Activated CD8-positive, alpha-beta memory T cell treated with anti-CD3 and anti-CD28 coated beads for 4 hours (primary cell): ENCODE results near the gene LRRC1.

Source experiments
- DNase-seq, 2 donors: peaks; one replicate each; pipeline ENCODE4 v3.0.0-alpha.2; 2020; ENCODE audit warnings: low read depth in 2 of 2

Gene LRRC1

DNA sequence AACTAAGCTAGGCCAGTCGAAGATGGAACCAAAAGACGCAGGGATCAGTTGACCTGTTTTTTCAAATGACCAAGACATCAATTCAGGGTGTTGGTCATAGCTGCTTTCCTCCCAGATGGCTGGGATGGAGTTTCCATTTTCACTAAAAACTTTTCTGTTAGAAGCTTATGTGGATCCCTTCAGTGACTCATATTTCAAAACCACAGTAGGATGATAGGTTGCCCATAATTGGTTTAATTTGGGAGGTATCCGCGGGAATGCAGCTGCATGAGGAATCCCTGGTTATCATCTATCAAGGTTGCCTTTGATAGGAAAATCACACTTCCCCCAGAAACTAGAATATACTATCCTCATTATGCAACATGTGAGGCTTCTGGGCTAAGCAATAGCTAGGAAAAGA, 165.5 kb downstream of the LRRC1 start:
- no peak for DNase-seq

DNA sequence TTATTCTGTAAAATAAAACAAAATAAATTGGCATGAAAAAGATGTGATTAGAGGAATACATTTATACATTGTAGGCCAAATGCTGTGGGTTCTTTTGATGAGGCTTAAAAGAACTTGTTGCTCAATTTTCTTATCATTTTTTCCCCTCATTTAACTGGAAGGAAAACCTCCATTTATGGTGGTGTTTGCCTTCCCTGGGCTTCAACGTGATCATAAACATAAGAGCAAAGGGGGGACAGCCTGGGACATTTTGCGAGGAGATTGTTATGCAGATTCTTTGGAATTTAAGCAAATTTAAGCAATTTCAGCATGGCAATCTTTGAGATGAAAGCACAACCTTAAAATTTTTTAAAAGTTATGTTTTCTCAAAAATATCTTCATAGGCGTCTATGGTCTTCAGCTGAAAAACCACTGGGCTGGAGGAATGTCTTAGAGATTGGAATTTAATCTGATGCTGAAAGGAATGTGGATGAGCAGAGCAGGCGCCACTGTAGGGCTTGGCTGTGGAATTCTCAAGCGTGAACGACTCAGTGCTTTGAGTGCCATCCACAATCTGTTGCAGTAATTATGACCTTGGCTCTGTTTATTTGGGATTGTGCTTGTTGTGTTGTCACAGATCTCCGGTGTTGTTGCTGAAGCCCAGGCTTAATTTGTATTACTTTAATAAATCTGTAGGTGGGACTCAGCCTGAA, 167.0 kb downstream of the LRRC1 start:
- no peak for DNase-seq

DNA sequence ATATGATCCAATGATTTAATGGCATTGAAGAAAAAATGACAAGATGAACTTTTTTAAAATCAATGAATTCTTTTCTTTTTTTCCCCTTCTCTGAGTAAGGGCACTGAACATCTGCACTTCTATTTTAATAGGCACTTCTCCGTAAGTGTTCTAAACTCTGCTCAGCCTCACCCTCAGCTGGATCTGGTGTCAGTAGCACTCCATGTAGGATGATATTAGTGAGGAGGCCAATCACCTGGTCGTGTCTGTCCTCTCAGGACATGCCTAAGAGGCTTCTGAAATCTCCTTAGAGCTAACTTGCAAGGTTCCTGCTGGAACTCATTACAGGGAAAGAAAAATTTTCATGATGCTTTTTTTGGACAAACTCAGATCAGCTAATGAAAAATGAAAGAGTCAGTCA, 167.8 kb downstream of the LRRC1 start:
- no peak for DNase-seq

DNA sequence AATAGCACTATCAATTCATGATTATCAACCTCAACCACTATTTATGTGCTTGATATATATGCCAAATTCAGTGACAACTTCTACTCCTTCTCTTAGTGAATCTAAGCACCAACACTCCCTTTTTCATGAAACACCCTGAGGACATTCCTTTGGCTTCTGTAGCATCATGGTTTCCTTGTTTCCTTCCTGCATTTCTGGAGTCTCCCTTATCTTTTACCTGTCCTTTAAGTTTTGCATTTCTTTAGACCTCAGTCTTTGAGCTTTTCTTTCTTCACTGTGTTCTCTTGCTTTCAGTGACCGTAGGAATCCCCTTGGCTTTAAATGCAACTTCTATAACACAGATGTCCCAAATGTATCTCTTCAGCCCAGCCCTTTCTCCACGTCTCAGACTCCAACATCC, 172.6 kb downstream of the LRRC1 start:
- DNase-seq: no peak
